GM19324 (cell line): ENCODE measurements around the gene EIF4H.
A peak's percentile ranks its signal among the peaks of the same experiment; 100 is the strongest.
"Not testable (repeated sequence)": the region's sequence is repeated elsewhere in the genome, so short reads cannot be mapped to it uniquely, and the experiment has no call there.

Experiments used
- ATAC-seq: cut with Tn5 transposase; IDR thresholded peaks from one replicate; pipeline ENCODE4 v1.9.1; 2021; ENCODE audit warnings: mild to moderate bottlenecking, moderate library complexity; ENCODE audit not compliant: unreplicated experiment, low FRiP score

Gene EIF4H

DNA sequence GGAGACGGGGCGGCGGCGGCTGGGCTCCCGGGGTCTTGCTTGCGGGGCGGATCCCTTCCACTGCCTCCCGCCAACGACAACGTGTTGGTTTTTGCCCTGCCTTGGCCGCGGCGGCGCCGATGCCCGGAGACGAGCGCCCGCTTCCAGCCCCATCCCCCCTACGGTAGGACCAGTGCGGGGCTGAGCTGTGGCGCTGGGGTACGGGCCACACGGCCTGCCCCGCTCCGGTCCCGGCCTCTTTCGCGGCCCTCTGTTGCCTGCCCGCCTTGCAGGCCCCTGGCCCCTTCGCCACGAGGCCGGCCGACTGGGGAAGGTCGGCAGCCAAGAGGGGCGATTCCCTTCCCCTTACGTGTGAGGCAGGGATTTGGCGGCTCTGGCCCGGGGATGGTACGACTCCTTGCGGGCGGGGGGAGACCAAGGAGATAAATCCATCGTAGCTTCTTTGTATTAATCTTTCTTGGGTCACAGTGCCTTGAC is 488 bp downstream of the EIF4H start:
- ATAC-seq, result peak; percentile 18

GRCh38 chr7:74175340-74175739 is 1.2 kb downstream of the EIF4H start:
- no peak for ATAC-seq

DNA sequence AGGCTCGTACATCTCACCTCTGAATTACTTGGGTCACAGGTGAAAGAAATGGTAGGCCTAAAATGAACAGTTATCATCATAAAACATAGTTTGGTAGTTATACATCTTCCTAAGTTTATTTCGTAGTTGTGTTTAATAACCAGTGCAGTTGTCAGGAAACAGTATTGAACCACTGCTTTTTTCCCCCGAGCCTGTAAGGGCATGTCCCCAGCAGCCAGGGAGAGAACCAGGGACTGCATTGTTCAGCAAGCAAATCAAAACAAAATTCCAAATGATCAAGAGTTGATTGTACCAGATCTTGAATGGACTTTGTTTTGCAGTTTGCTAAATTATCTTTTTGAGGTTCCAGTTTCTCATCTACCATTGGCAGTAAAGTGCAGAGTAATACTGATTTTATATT is 2.4 kb downstream of the EIF4H start:
- no peak for ATAC-seq

DNA sequence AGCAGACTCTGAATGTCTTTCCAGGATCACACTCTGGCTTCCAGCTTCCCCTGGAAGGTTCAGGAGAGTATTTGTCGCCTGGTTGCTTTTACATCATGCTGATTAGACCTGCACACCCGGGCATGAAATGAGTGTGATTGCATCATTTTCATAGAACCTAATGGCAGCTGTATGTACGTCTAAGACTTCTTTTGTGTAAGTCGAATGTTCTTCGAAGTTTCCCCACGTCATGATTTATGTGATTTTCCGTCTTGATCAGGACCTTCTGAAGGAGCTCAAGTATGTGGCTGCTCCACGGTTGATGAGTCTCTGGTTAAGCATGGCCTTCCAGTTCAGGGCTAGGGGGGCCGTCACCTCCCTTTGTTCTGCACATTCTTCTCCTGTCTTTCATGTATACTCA is 4.5 kb downstream of the EIF4H start:
- no peak for ATAC-seq

- no peak for ATAC-seq
Measured at GRCh38 chr7:74179935-74180604, 5.9 kb downstream of the EIF4H start.

DNA sequence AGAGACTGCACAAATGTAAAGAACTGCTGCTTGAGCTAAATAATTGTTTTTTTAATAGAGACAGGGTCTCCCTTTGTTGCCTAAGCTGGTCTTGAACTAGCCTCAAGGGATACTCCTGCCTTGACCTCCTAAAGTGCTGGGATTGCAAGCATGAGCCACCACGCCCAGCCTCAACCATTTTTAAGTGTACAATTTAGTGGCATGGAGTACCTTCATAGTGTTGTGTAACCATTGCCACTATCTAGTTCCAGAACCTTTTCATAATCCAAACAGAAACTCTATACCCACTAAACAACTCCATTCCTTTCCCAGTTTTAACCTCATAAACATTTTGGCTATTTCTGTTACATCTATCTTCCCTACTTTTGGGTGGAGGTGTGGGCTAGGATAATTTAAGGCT is 6.7 kb downstream of the EIF4H start:
- no peak for ATAC-seq

- ATAC-seq, result no peak
Measured at GRCh38 chr7:74181821-74182220, 7.7 kb downstream of the EIF4H start.

- ATAC-seq, result no peak
Measured at GRCh38 chr7:74182453-74183090, 8.4 kb downstream of the EIF4H start.

- no peak for ATAC-seq
Measured at GRCh38 chr7:74183142-74183541, 9.0 kb downstream of the EIF4H start.

GRCh38 chr7:74183653-74184450 is 9.7 kb downstream of the EIF4H start:
- ATAC-seq, result no peak

DNA sequence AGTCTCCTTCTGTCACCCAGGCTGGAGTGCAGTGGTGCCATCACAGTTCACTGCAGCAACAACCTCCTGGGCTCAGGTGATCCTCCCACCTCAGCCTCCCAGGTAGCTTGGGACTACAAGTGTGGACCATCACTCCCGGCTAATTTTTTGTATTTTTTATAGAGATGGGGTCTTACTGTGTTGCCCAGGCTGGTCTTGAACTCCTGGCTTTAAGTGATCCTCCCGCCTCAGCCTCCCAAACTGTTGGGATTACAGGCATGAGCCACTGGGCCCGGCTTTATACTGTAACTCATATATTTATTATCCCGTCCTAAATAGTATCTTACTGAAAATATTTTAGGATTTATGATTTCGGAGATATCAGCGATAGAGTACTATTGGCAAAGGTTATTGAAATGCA is 10.9 kb downstream of the EIF4H start:
- ATAC-seq, result no peak

DNA sequence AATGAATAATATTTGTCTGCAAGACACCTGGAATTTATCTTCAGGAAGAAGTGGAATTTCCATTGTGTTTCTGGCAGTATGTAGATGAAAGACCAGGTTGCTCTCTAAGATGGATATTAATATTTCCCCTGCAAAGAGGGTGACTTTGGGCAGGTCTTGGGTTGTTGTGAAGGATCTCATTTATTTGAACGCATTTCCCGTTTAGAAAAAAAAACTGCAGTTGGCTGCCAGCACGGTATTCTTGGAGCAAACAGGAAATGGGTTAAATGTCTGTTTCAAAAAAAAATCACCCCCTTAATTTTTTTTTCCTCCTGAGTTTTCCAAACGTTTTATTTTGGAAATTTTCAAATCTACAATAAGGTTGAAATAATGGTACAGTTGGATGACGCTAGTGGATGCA is 11.5 kb downstream of the EIF4H start:
- no peak for ATAC-seq

- ATAC-seq, result no peak
Measured at GRCh38 chr7:74187915-74188675, 13.9 kb downstream of the EIF4H start.

DNA sequence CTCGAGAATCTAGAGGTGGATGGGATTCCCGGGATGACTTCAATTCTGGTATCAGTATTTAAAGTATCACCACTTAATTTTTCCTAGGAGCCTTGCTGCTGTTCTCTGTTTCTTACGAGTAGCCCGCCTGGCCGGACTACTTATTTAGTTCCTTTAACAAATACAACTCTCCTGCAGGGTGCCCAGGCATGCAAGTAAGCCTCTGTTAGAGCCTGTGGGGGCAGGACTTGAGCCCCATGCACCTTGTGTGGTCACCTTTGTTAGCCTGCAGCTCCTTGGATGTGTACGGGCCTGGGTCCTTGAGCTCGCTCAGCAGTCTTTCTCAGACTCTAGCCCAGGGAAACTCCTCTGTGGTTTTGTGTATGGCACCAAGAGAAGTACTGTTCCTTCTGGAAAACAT is 16.1 kb downstream of the EIF4H start:
- no peak for ATAC-seq

- no peak for ATAC-seq
Measured at GRCh38 chr7:74191231-74191630, 17.1 kb downstream of the EIF4H start.

DNA sequence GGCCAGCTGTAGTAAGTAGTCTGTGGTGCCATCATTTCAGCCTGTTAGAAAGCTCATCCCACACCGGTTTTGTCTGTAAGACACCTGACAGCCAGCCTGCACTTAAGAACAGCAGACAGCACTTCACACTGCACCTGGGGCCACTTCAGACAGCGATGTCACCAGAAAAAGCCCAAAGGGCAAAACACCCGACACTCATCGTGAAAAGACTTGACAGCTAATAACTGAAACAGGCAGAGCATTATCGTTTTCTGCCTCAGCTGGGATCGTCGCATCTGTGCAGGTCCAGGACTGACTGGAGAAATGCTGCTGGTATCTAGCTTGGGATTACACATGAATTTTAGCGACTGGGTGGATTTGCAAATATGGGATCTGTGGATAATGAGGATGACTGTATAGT is 18.9 kb downstream of the EIF4H start:
- ATAC-seq, result no peak

DNA sequence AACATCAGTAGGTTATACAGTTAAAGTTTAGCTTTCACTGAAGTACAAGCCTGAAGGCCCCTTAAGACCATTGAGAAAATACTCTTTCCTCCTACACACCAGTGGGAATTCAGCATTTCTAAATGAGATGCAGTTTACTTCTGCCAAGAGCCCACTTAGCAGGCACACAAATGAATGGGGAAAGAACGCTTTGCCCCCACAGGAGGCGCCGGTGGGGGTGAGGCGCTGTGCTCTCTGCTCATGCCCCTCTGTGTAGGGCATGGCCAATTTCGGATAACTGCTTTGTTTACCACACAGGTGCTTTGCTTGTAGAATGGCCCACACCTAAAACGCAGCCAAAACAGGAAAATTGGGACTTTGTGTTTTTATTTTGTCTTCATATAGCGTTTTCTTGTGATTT is 19.8 kb downstream of the EIF4H start:
- no peak for ATAC-seq

- no peak for ATAC-seq
Measured at GRCh38 chr7:74194686-74195085, 20.5 kb downstream of the EIF4H start.

GRCh38 chr7:74195139-74195860 is 21.1 kb downstream of the EIF4H start:
- not testable (repeated sequence) for ATAC-seq

- not testable (repeated sequence) for ATAC-seq
Measured at GRCh38 chr7:74195968-74196654, 22.0 kb downstream of the EIF4H start.
